GM18519 (cell line): ENCODE data around the gene MBD3L2B.

Experiments used
- ATAC-seq: cut with Tn5 transposase; IDR thresholded peaks from one replicate; pipeline ENCODE4 v1.9.1; 2021; ENCODE audit warnings: mild to moderate bottlenecking, moderate library complexity; ENCODE audit not compliant: unreplicated experiment, low FRiP score

Gene MBD3L2B

GRCh38 chr19:7018828-7019227, 2.4 kb downstream of the MBD3L2B start:
- no peak for ATAC-seq

- no peak for ATAC-seq
Observed at GRCh38 chr19:7013678-7014077, 7.6 kb downstream of the MBD3L2B start.

- no peak for ATAC-seq
Observed at GRCh38 chr19:7010722-7011593, 10.3 kb downstream of the MBD3L2B start.

GRCh38 chr19:7007859-7008258, 13.4 kb downstream of the MBD3L2B start:
- ATAC-seq = no peak

GRCh38 chr19:7006135-7006704, 15.0 kb downstream of the MBD3L2B start:
- no peak for ATAC-seq

GRCh38 chr19:7004313-7004931, 16.8 kb downstream of the MBD3L2B start:
- ATAC-seq = no peak

GRCh38 chr19:7000816-7001215, 20.4 kb downstream of the MBD3L2B start:
- no peak for ATAC-seq

GRCh38 chr19:7000333-7000732, 20.9 kb downstream of the MBD3L2B start:
- no peak for ATAC-seq

- no peak for ATAC-seq
Observed at GRCh38 chr19:6999933-7000332, 21.3 kb downstream of the MBD3L2B start.

- no peak for ATAC-seq
Observed at GRCh38 chr19:6997679-6998445, 23.4 kb downstream of the MBD3L2B start.

GRCh38 chr19:6996810-6997209, 24.4 kb downstream of the MBD3L2B start:
- no peak for ATAC-seq

- no peak for ATAC-seq
Observed at GRCh38 chr19:6995054-6995453, 26.2 kb downstream of the MBD3L2B start.

GRCh38 chr19:6988257-6988656, 33.0 kb downstream of the MBD3L2B start:
- no peak for ATAC-seq

GRCh38 chr19:6987850-6988249, 33.4 kb downstream of the MBD3L2B start:
- ATAC-seq = no peak

GRCh38 chr19:6983448-6983847, 37.8 kb downstream of the MBD3L2B start:
- ATAC-seq = no peak

GRCh38 chr19:6979399-6979798, 41.8 kb downstream of the MBD3L2B start:
- ATAC-seq = no peak

GRCh38 chr19:6976197-6976596, 45.0 kb downstream of the MBD3L2B start:
- ATAC-seq = no peak

GRCh38 chr19:6971366-6971765, 49.9 kb downstream of the MBD3L2B start:
- ATAC-seq = no peak

GRCh38 chr19:6970443-6970842, 50.8 kb downstream of the MBD3L2B start:
- no peak for ATAC-seq

- ATAC-seq = no peak
Observed at GRCh38 chr19:6970021-6970420, 51.2 kb downstream of the MBD3L2B start.

- no peak for ATAC-seq
Observed at GRCh38 chr19:6969490-6969889, 51.7 kb downstream of the MBD3L2B start.
